Psoas muscle (tissue), 8 donors: ENCODE results near the gene FAM222A. TPM values are rescaled to one million over a fixed set of nuclear protein-coding genes. Genes with fewer than 3 reads are reported as not detected.

Experiments
- ATAC-seq, 4 donors: fragments of 200-7000 bp; cut with Tn5 transposase; one replicate each; pipeline ENCODE4 v1.9.1; 2020; ENCODE audit warnings: moderate library complexity in 3 of 4, mild to moderate bottlenecking in 2 of 4
- DNase-seq, 2 donors: peaks; one replicate each; pipeline ENCODE4 v3.0.0-alpha.2; 2020
- H3K27ac ChIP-seq: fragments of 200-600 bp; one replicate; pipeline ENCODE4 v1.8.0; 2022
- H3K27me3 ChIP-seq, 3 donors: fragments of 200-600 bp in 1 of 3; one replicate each; pipeline versions ENCODE4 v1.6.1 to v1.8.0; 2013 to 2022; ENCODE audit warnings: low read length in 2 of 3, mild to moderate bottlenecking in 2 of 3, moderate library complexity in 1 of 3; ENCODE audit not compliant: insufficient read depth in 3 of 3
- H3K36me3 ChIP-seq, 2 donors: fragments of 200-600 bp in 1 of 2; one replicate each; pipeline versions ENCODE4 v1.6.1 to v1.8.0; 2013 to 2022; ENCODE audit warnings: low read depth in 1 of 2, mild to moderate bottlenecking in 1 of 2, moderate library complexity in 1 of 2; ENCODE audit not compliant: insufficient read depth in 1 of 2
- H3K4me1 ChIP-seq: fragments of 200-600 bp; one replicate; pipeline ENCODE4 v1.8.0; 2022
- H3K4me3 ChIP-seq: fragments of 200-600 bp; one replicate; pipeline ENCODE4 v1.8.0; 2022; ENCODE audit warnings: mild to moderate bottlenecking
- H3K9me3 ChIP-seq: fragments of 200-600 bp; one replicate; pipeline ENCODE4 v1.8.0; 2022
- CTCF ChIP-seq: fragments of 200-600 bp; IDR thresholded peaks from one replicate; pipeline ENCODE4 v1.8.0; 2022; ENCODE audit warnings: antibody characterized with exemption
- WGBS, 3 donors: extraction: QIAGEN DNeasy Blood & Tissue Kit; methylation state at CpG; one replicate each; pipeline versions ENCODE4 v1.1.6 to v1.1.7; 2013; 5-methylcytosine and 5-hydroxymethylcytosine counted together
- intact Hi-C, 2 donors: fragments of 100-400 bp; cut with DNase I; formaldehyde crosslinking; loops; one replicate each; pipeline versions ENCODE4 v1.11.0 to v1.14.2; 2022
- polyA plus RNA-seq, 3 donors: library from polyadenylated mRNA; stranded (reverse); fragments of 200-250 nt; gene quantifications; one replicate each; pipeline ENCODE4 v1.2.3, GENCODE V29; 2013
- total RNA-seq, 4 donors: library from RNA; stranded (reverse); fragmentation: NEBNext Ultra II Directional in 2 of 4; extraction: Animal tissue kit (Norgen Biotek cat#: 25700) in 2 of 4; gene quantifications; one replicate each; pipeline versions ENCODE4 v1.2.1 to v1.2.4, GENCODE V29; 2021 to 2023
- donor health status: healthy with polysubstance abuse.
- donor health status: DM: no; HTN: no; CAD: no; lungs with moderate emphysema.
- donor health status: Bipolar disorder and iron deficiency.
- donor health status: healthy.
- donor health status: DM: yes; HTN: yes; CAD: no.
- donor health status: DM: no; HTN: no; CAD: no.
- donor health status: DM: no; HTN: no; CAD: no.
- donor health status: DM: yes; HTN: yes; CAD: no.

Gene FAM222A
- total and polyA plus RNA-seq, 7 donors, result 0.59 to 15.8 (median 5.1) TPM

- peak; percentile 98 for TF ChIP-seq CTCF
- no peaks in the 10 kb centered on the region for H3K27me3 ChIP-seq
- intact Hi-C loops, result loop anchor here (1.0 to 2.0 kb wide), 3 partner anchors 40 to 75 kb away; partner anchors contain the start of gene GLTP (in 2 of the 2)
- DNase-seq (peak; percentile 68 to 81), ATAC-seq (peak; percentile 83 to 94 (median 88))
- no peaks in the 10 kb centered on the region for H3K4me1 ChIP-seq
- WGBS, 3 donors, result 33 to 40% (median 34%) methylated on average over 12 of the region's 12 CpGs
- H3K9me3 ChIP-seq, result no peaks in the 10 kb centered on the region
- H3K27ac ChIP-seq, result no peak overlapping the region
- no peaks in the 10 kb centered on the region for H3K36me3 ChIP-seq
- no peak overlapping the region for H3K4me3 ChIP-seq
Measured at GRCh38 chr12:109804820-109805761, 91.5 kb downstream of the FAM222A start.

- Histone ChIP-seq H3K9me3 (no peaks in the 10 kb centered on the region), H3K27ac (no peak overlapping the region), H3K36me3 (no peaks in the 10 kb centered on the region), H3K4me1 (no peaks in the 10 kb centered on the region), H3K4me3 (no peak overlapping the region), H3K27me3 (peaks cover 0 to 6% (median 0%) of the 10 kb centered on the region in 3 donors)
- ATAC-seq, result no peak
- intact Hi-C loops, result no loop called here
- 86 to 96% (median 89%) methylated on average over 12 of the region's 12 CpGs for WGBS, 3 donors
- no peak for DNase-seq
- TF ChIP-seq CTCF, result no peak
Measured at GRCh38 chr12:109807954-109808643, 94.5 kb downstream of the FAM222A start.

- 95 to 98% (median 96%) methylated on average over 4 of the region's 4 CpGs for WGBS, 3 donors
- Histone ChIP-seq H3K4me3 (no peak overlapping the region), H3K4me1 (no peaks in the 10 kb centered on the region), H3K36me3 (no peaks in the 10 kb centered on the region), H3K9me3 (no peaks in the 10 kb centered on the region), H3K27ac (no peak overlapping the region), H3K27me3 (peaks cover 0 to 15% (median 0%) of the 10 kb centered on the region in 3 donors)
- no peak for ATAC-seq
- DNase-seq, result no peak
- no peak for TF ChIP-seq CTCF
- intact Hi-C loops, result no loop called here
Measured at GRCh38 chr12:109808876-109809646, 95.4 kb downstream of the FAM222A start.

- no peak for TF ChIP-seq CTCF
- Histone ChIP-seq H3K36me3 (no peaks in the 10 kb centered on the region), H3K27ac (no peak overlapping the region), H3K4me3 (no peak overlapping the region), H3K4me1 (no peaks in the 10 kb centered on the region), H3K27me3 (peaks cover 0 to 21% (median 0%) of the 10 kb centered on the region in 3 donors), H3K9me3 (no peaks in the 10 kb centered on the region)
- ATAC-seq, result no peak
- no peak for DNase-seq
- intact Hi-C loops, result no loop called here
- WGBS, 3 donors, result 87 to 93% (median 88%) methylated on average over 10 of the region's 10 CpGs
Measured at GRCh38 chr12:109810954-109811623, 97.5 kb downstream of the FAM222A start.
